ENCODE measurements around the gene MEAK7.

MEAK7 gene

GRCh38 chr16:84514874-84515835 lies 10.7 kb upstream of the MEAK7 start:
- DNase-seq (ENCODE audit: low read depth) = peak; percentile 88
- H3K4me3 ChIP-seq (ENCODE audit: low read depth, low read length) = no peak overlapping the region
- TF ChIP-seq MAX (IDR thresholded peaks at IDR 0.05; ENCODE audit: low read depth, low read length) (peak; percentile 68), POLR2A (IDR thresholded peaks at IDR 0.05; ENCODE audit: extremely low read depth, insufficient read length) (no peak)

- no peak for TF ChIP-seq POLR2A (IDR thresholded peaks at IDR 0.05; ENCODE audit: extremely low read depth, insufficient read length)
- no peak for TF ChIP-seq MYC (IDR thresholded peaks at IDR 0.05; ENCODE audit: low read depth, low read length)
- no peak for TF ChIP-seq CTCF (IDR thresholded peaks at IDR 0.05; ENCODE audit: low read depth, low read length)
- TF ChIP-seq MAX (IDR thresholded peaks at IDR 0.05; ENCODE audit: low read depth, low read length) = no peak
- no peak for DNase-seq (ENCODE audit: low read depth)
- no peak overlapping the region for H3K4me3 ChIP-seq (ENCODE audit: low read depth, low read length)
Observed at GRCh38 chr16:84514295-84514873, 9.9 kb upstream of the MEAK7 start.

GRCh38 chr16:84513666-84514065 lies 9.2 kb upstream of the MEAK7 start:
- DNase-seq (ENCODE audit: low read depth) = no peak
- TF ChIP-seq MYC (IDR thresholded peaks at IDR 0.05; ENCODE audit: low read depth, low read length) (no peak), POLR2A (IDR thresholded peaks at IDR 0.05; ENCODE audit: extremely low read depth, insufficient read length) (no peak), MAX (IDR thresholded peaks at IDR 0.05; ENCODE audit: low read depth, low read length) (no peak), CTCF (IDR thresholded peaks at IDR 0.05; ENCODE audit: low read depth, low read length) (no peak)
- no peak overlapping the region for H3K4me3 ChIP-seq (ENCODE audit: low read depth, low read length)

GRCh38 chr16:84513123-84513522 lies 8.7 kb upstream of the MEAK7 start:
- TF ChIP-seq CTCF (IDR thresholded peaks at IDR 0.05; ENCODE audit: low read depth, low read length) (no peak), MAX (IDR thresholded peaks at IDR 0.05; ENCODE audit: low read depth, low read length) (0 out of 2 replicates have a peak, but pooled peaks have one; percentile 35), MYC (IDR thresholded peaks at IDR 0.05; ENCODE audit: low read depth, low read length) (no peak)
- no peak for DNase-seq (ENCODE audit: low read depth)
- no peak overlapping the region for H3K4me3 ChIP-seq (ENCODE audit: low read depth, low read length)

- TF ChIP-seq POLR2A (IDR thresholded peaks at IDR 0.05; ENCODE audit: extremely low read depth, insufficient read length) (no peak), CTCF (IDR thresholded peaks at IDR 0.05; ENCODE audit: low read depth, low read length) (no peak)
- no peak for DNase-seq (ENCODE audit: low read depth)
- H3K4me3 ChIP-seq (ENCODE audit: low read depth, low read length) = no peak overlapping the region
Observed at GRCh38 chr16:84511831-84512230, 7.4 kb upstream of the MEAK7 start.

GRCh38 chr16:84511180-84511800 lies 6.8 kb upstream of the MEAK7 start:
- H3K4me3 ChIP-seq (ENCODE audit: low read depth, low read length) = no peak overlapping the region
- TF ChIP-seq MAX (IDR thresholded peaks at IDR 0.05; ENCODE audit: low read depth, low read length) (peak; percentile 42; the same call in 1 of the 2 replicates), POLR2A (IDR thresholded peaks at IDR 0.05; ENCODE audit: extremely low read depth, insufficient read length) (no peak), MYC (IDR thresholded peaks at IDR 0.05; ENCODE audit: low read depth, low read length) (0 out of 2 replicates have a peak, but pooled peaks have one; percentile 7), CTCF (IDR thresholded peaks at IDR 0.05; ENCODE audit: low read depth, low read length) (peak; percentile 93)
- peak; percentile 87 for DNase-seq (ENCODE audit: low read depth)

All from NB4 (cell line).